NCI-H1417 (cell line): ENCODE data around the gene HLX.
A peak's percentile ranks its signal among the peaks of the same experiment; 100 is the strongest.

ENCODE experiments used
- DNase-seq, 3 experiments: peaks; one replicate each; lab custom pipeline; 2025; lab: John Stamatoyannopoulos, UW

The HLX gene

GRCh38 chr1:220896092-220896491 is 16.8 kb downstream of the HLX start:
- no peak for DNase-seq

GRCh38 chr1:220900842-220901241 is 21.6 kb downstream of the HLX start:
- no peak for DNase-seq

GRCh38 chr1:220901881-220902280 is 22.6 kb downstream of the HLX start:
- no peak for DNase-seq

- no peak for DNase-seq
These were observed 23.7 kb downstream of the HLX start for GRCh38 chr1:220902916-220903315.

- peak in 1 of 3 experiments; percentile 35 for DNase-seq
These were observed 25.6 kb downstream of the HLX start for GRCh38 chr1:220904876-220905275.

- DNase-seq = peak in 1 of 3 experiments; percentile 14
These were observed 26.7 kb downstream of the HLX start for GRCh38 chr1:220905650-220906560.

- DNase-seq = peak in 2 of 3 experiments; percentile 7 to 42
These were observed 27.5 kb downstream of the HLX start for GRCh38 chr1:220906561-220907334.

GRCh38 chr1:220908757-220909156 is 29.5 kb downstream of the HLX start:
- peak; percentile 2 to 57 (median 3) for DNase-seq

GRCh38 chr1:220910021-220910420 is 30.8 kb downstream of the HLX start:
- no peak for DNase-seq

GRCh38 chr1:220914283-220915116 is 35.3 kb downstream of the HLX start:
- no peak for DNase-seq

- peak in 1 of 3 experiments; percentile 9 for DNase-seq
These were observed 35.8 kb downstream of the HLX start for GRCh38 chr1:220915117-220915440.

- no peak for DNase-seq
These were observed 36.7 kb downstream of the HLX start for GRCh38 chr1:220915954-220916353.

- DNase-seq = peak in 1 of 3 experiments; percentile 43
These were observed 37.9 kb downstream of the HLX start for GRCh38 chr1:220917101-220917500.

GRCh38 chr1:220917535-220918209 is 38.4 kb downstream of the HLX start:
- peak in 2 of 3 experiments; percentile 3 to 50 for DNase-seq

- peak in 2 of 3 experiments; percentile 67 to 93 for DNase-seq
These were observed 39.2 kb downstream of the HLX start for GRCh38 chr1:220918285-220918951.

- DNase-seq = no peak
These were observed 41.7 kb downstream of the HLX start for GRCh38 chr1:220920967-220921366.

- DNase-seq = no peak
These were observed 42.3 kb downstream of the HLX start for GRCh38 chr1:220921498-220921897.

GRCh38 chr1:220921971-220922635 is 42.9 kb downstream of the HLX start:
- DNase-seq = no peak

GRCh38 chr1:220922951-220923350 is 43.7 kb downstream of the HLX start:
- peak in 2 of 3 experiments; percentile 64 to 92 for DNase-seq

- DNase-seq = no peak
These were observed 45.2 kb downstream of the HLX start for GRCh38 chr1:220924331-220924970.
